HCT116 (cell line): Measurements from ENCODE around the gene FARSA. TPM values are rescaled to one million over a fixed set of nuclear protein-coding genes. Genes with fewer than 3 reads are reported as not detected.

ENCODE experiments used
- ATAC-seq: fragments of 200-7000 bp; cut with Tn5 transposase; 2 replicates; pipeline ENCODE4 v1.9.1; 2020; ENCODE audit warnings: mild to moderate bottlenecking, moderate library complexity
- BruUV-seq: library from RNA; stranded (reverse); fragments of 400-500 nt; replicated peaks from 2 replicates; lab custom pipeline; 2021; lab: Mats Ljungman, UMichigan
- CTCF ChIA-PET: fragments of 300-600 bp; sonication (Branson Sonifier 250); formaldehyde crosslinking; loops from one replicate; lab custom pipeline; 2021; ENCODE audit warnings: antibody characterized with exemption; lab: Charles Lee
- POLR2A ChIA-PET: fragments of 300-600, 350-600 bp; sonication (Branson Sonifier 250); formaldehyde crosslinking; loops from one replicate; lab custom pipeline; 2021; ENCODE audit warnings: antibody characterized with exemption; lab: Charles Lee
- RAD21 ChIA-PET, 2 experiments: fragments of 300-600 bp; sonication (Branson Sonifier 250); formaldehyde crosslinking; loops; one replicate each; lab custom pipeline; 2023; ENCODE audit warnings: low total read pairs in 2 of 2; ENCODE audit not compliant: uncharacterized antibody in 2 of 2, unreplicated experiment in 2 of 2, low non-redundant PET in 1 of 2; lab: Charles Lee
- DNase-seq: peaks from one replicate; pipeline ENCODE4 v3.0.0-alpha.2; 2010; ENCODE audit warnings: low read depth, low spot score
- H2AFZ ChIP-seq: fragments of 200-600 bp; shearing (Covaris generic), sonication (generic); 2 replicates; pipeline ENCODE4 v1.6.1; 2017; ENCODE audit warnings: low read depth, mixed run types, mixed read lengths, antibody characterized with exemption, low read length; ENCODE audit not compliant: poor library complexity, severe bottlenecking
- H3K27ac ChIP-seq: 2 replicates; pipeline ENCODE4 v1.5.1; 2012; ENCODE audit warnings: low read depth, low read length
- H3K27me3 ChIP-seq: fragments of 200-600 bp; sonication (generic); 2 replicates; pipeline ENCODE4 v1.6.1; 2016; ENCODE audit warnings: mixed run types, low read length, mixed read lengths; ENCODE audit not compliant: insufficient read depth
- H3K36me3 ChIP-seq, 2 experiments: fragments of 200-500 bp in 1 of 2; fragments of 200-600 bp in 1 of 2; sonication (Bioruptor generic) in 1 of 2; sonication (generic) in 1 of 2; 2 replicates each; pipeline versions ENCODE4 v1.5.1 to v1.6.1; 2014 to 2016; ENCODE audit warnings: low read length in 2 of 2, inconsistent platforms in 1 of 2, mixed read lengths in 1 of 2, mixed run types in 1 of 2; ENCODE audit not compliant: insufficient read depth in 2 of 2, control insufficient read depth in 1 of 2
- H3K4me1 ChIP-seq, 2 experiments: fragments of 200-600 bp in 1 of 2; sonication (generic) in 1 of 2; 2 replicates each; pipeline versions ENCODE4 v1.5.1 to v1.6.1; 2012 to 2017; ENCODE audit warnings: low read length in 2 of 2, inconsistent platforms in 1 of 2, mild to moderate bottlenecking in 1 of 2, mixed read lengths in 1 of 2, mixed run types in 1 of 2, moderate library complexity in 1 of 2; ENCODE audit not compliant: insufficient read depth in 2 of 2, control insufficient read depth in 1 of 2
- H3K4me2 ChIP-seq: fragments of 200-600 bp; sonication (generic); 2 replicates; pipeline ENCODE4 v1.6.1; 2017; ENCODE audit warnings: mixed run types, low read length, mixed read lengths
- H3K4me3 ChIP-seq, 2 experiments: fragments of 200-600 bp in 1 of 2; sonication (generic) in 1 of 2; replicated peaks in 1 of 2; 2 replicates each; pipeline ENCODE4 v1.5.1; 2011 to 2016; ENCODE audit warnings: low read length in 2 of 2, control low read depth in 1 of 2, low read depth in 1 of 2, mild to moderate bottlenecking in 1 of 2, mixed read lengths in 1 of 2, mixed run types in 1 of 2
- H3K79me2 ChIP-seq: fragments of 200-600 bp; sonication (generic); 2 replicates; pipeline ENCODE4 v1.6.1; 2017; ENCODE audit warnings: mild to moderate bottlenecking, mixed run types, low read length, moderate library complexity, mixed read lengths; ENCODE audit not compliant: insufficient read depth
- H3K9ac ChIP-seq: fragments of 200-600 bp; sonication (generic); 2 replicates; pipeline ENCODE4 v1.6.1; 2016; ENCODE audit warnings: low read length, mixed read lengths
- H3K9me2 ChIP-seq: fragments of 200-600 bp; sonication (generic), shearing (Covaris generic); 2 replicates; pipeline ENCODE4 v1.6.1; 2017; ENCODE audit warnings: mixed run types, mild to moderate bottlenecking, moderate library complexity; ENCODE audit not compliant: insufficient read depth
- H3K9me3 ChIP-seq, 2 experiments: fragments of 200-500 bp in 1 of 2; fragments of 200-600 bp in 1 of 2; sonication (Bioruptor generic) in 1 of 2; sonication (generic) in 1 of 2; 2 replicates each; pipeline ENCODE4 v1.6.1; 2014 to 2017; ENCODE audit warnings: low read length in 2 of 2, mixed read lengths in 2 of 2, inconsistent platforms in 1 of 2, low read depth in 1 of 2, mild to moderate bottlenecking in 1 of 2, mixed run types in 1 of 2, moderate library complexity in 1 of 2; ENCODE audit not compliant: control insufficient read depth in 1 of 2, insufficient read depth in 1 of 2
- H4K20me1 ChIP-seq: fragments of 200-600 bp; sonication (generic), shearing (Covaris generic); 2 replicates; pipeline ENCODE4 v1.6.1; 2017; ENCODE audit warnings: mixed run types, mild to moderate bottlenecking, moderate library complexity; ENCODE audit not compliant: insufficient read depth
- ATF3 ChIP-seq: IDR thresholded peaks from 2 replicates; pipeline ENCODE4 v1.6.1; 2012
- CTCF ChIP-seq, 3 experiments: fragments of 200-600 bp in 1 of 3; sonication (generic) in 1 of 3; IDR thresholded peaks in 2 of 3; conservative IDR thresholded peaks in 1 of 3; 2 replicates each; pipeline ENCODE4 v1.5.1; 2012 to 2017; ENCODE audit warnings: low read depth in 2 of 3, low read length in 2 of 3, antibody characterized with exemption in 1 of 3, borderline replicate concordance in 1 of 3, control low read depth in 1 of 3, mild to moderate bottlenecking in 1 of 3, mixed read lengths in 1 of 3, mixed run types in 1 of 3, moderate library complexity in 1 of 3; ENCODE audit not compliant: insufficient read depth in 1 of 3
- EGR1 ChIP-seq: IDR thresholded peaks from 2 replicates; pipeline ENCODE4 v1.6.1; 2012; ENCODE audit warnings: low read depth
- JUND ChIP-seq: IDR thresholded peaks from 2 replicates; pipeline ENCODE4 v1.6.1; 2012
- POLR2A ChIP-seq: IDR thresholded peaks from 2 replicates; pipeline ENCODE4 v1.7.0; 2011; ENCODE audit warnings: borderline replicate concordance; ENCODE audit not compliant: insufficient read depth, insufficient read length; ENCODE audit errors: extremely low read depth
- POLR2AphosphoS5 ChIP-seq: IDR thresholded peaks from 2 replicates; pipeline ENCODE4 v1.6.1; 2011; ENCODE audit warnings: mild to moderate bottlenecking, low read depth, low read length, moderate library complexity
- RAD21 ChIP-seq: IDR thresholded peaks from 2 replicates; pipeline ENCODE4 v1.6.1; 2012; ENCODE audit warnings: low read depth, mild to moderate bottlenecking
- SIN3A ChIP-seq: IDR thresholded peaks from 2 replicates; pipeline ENCODE4 v1.6.1; 2012; ENCODE audit warnings: low read depth
- TCF7L2 ChIP-seq: IDR thresholded peaks from 2 replicates; pipeline ENCODE4 v1.7.0; 2011; ENCODE audit warnings: borderline replicate concordance, inconsistent platforms; ENCODE audit not compliant: insufficient read depth, insufficient read length; ENCODE audit errors: extremely low read depth
- YY1 ChIP-seq: IDR thresholded peaks from 2 replicates; pipeline ENCODE4 v1.6.1; 2011; ENCODE audit warnings: low read length, low read depth, moderate library complexity, mild to moderate bottlenecking; ENCODE audit not compliant: insufficient replicate concordance; ENCODE audit errors: extremely low read depth
- ZBTB33 ChIP-seq: IDR thresholded peaks from 2 replicates; pipeline ENCODE4 v1.6.1; 2011; ENCODE audit warnings: mild to moderate bottlenecking, low read length, moderate library complexity; ENCODE audit not compliant: insufficient replicate concordance; ENCODE audit errors: extremely low read depth
- ZFX ChIP-seq: fragments of 450-650 bp; IDR thresholded peaks from 2 replicates; pipeline ENCODE4 v1.6.1; 2017
- intact Hi-C: fragments of 100-400 bp; cut with micrococcal nuclease; formaldehyde crosslinking; loops from 2 replicates; pipeline ENCODE4 v1.10.0; 2022
- total RNA-seq: library from RNA; stranded (reverse); gene quantifications from one replicate; pipeline ENCODE4 v1.2.1, GENCODE V29; 2021; ENCODE audit not compliant: unreplicated experiment
- TF ChIP-seq, protein P1 (sequence below): IDR thresholded peaks from 2 replicates; pipeline ENCODE4 v1.6.1; 2012; ENCODE audit warnings: low read depth

FARSA gene
- total RNA-seq, 1 experiment from 2014 or later = 129 TPM

DNA sequence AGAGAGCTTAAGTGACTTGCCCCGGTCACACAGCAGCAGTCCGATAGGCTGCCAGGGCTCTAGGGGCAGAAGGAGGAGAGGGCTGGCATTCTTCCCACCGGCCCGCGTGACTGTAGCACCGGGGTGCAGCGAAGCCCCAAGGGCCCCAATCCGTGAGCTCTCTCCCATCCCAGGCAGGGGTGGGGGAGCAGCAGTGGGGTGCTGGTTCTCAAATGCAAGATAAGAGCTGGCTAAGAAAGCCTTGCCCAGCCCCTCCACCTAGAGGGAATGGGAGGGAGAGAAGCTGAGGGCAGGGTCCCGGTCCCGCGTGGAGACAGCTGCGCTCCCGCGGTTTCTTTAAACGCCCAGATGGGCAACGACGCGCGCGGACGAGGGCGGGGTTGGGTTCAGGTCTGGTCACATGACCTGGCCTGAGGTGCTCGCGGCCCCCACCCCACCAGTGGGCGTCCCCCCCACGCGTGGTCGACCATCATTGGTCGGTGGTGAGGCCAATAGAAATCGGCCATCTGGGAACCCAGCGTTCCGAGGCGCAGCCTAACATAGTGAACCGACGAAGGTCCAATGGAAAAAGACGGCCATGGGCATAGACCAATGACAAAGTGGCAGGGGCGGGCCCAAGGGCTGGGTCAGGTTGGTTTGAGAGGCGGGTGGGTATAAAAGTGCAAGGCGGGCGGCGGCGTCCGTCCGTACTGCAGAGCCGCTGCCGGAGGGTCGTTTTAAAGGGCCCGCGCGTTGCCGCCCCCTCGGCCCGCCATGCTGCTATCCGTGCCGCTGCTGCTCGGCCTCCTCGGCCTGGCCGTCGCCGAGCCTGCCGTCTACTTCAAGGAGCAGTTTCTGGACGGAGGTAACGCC is 4.6 kb upstream of the FARSA start, which contains the start of gene CALR (continued):
- TF ChIP-seq, protein P1, sequence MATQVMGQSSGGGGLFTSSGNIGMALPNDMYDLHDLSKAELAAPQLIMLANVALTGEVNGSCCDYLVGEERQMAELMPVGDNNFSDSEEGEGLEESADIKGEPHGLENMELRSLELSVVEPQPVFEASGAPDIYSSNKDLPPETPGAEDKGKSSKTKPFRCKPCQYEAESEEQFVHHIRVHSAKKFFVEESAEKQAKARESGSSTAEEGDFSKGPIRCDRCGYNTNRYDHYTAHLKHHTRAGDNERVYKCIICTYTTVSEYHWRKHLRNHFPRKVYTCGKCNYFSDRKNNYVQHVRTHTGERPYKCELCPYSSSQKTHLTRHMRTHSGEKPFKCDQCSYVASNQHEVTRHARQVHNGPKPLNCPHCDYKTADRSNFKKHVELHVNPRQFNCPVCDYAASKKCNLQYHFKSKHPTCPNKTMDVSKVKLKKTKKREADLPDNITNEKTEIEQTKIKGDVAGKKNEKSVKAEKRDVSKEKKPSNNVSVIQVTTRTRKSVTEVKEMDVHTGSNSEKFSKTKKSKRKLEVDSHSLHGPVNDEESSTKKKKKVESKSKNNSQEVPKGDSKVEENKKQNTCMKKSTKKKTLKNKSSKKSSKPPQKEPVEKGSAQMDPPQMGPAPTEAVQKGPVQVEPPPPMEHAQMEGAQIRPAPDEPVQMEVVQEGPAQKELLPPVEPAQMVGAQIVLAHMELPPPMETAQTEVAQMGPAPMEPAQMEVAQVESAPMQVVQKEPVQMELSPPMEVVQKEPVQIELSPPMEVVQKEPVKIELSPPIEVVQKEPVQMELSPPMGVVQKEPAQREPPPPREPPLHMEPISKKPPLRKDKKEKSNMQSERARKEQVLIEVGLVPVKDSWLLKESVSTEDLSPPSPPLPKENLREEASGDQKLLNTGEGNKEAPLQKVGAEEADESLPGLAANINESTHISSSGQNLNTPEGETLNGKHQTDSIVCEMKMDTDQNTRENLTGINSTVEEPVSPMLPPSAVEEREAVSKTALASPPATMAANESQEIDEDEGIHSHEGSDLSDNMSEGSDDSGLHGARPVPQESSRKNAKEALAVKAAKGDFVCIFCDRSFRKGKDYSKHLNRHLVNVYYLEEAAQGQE = no peak
- no peak for TF ChIP-seq ZFX
- TF ChIP-seq SIN3A = peak; percentile 91

GRCh38 chr19:12937093-12937926 is 3.8 kb upstream of the FARSA start:
- RAD21 ChIA-PET = no interaction called here

More at GRCh38 chr19:12937093-12937926, 3.8 kb upstream of the FARSA start:
- ATAC-seq (no peak), DNase-seq (no peak)
- CTCF ChIA-PET = interaction anchor here (1.7 kb wide), 1 partner anchor 28 kb away, joined by 8 read pairs; no protein-coding TSS in a partner anchor
- no peak for TF ChIP-seq ATF3
- TF ChIP-seq ZBTB33 = no peak
- no peak for TF ChIP-seq EGR1
- TF ChIP-seq JUND = no peak
- TF ChIP-seq POLR2AphosphoS5 = no peak
- TF ChIP-seq ZFX = no peak
- no peak for TF ChIP-seq TCF7L2
- TF ChIP-seq SIN3A = no peak
- no peak for TF ChIP-seq POLR2A
- TF ChIP-seq RAD21 = no peak
- TF ChIP-seq YY1 = no peak
- TF ChIP-seq CTCF (IDR thresholded peaks at IDR 0.05 in 2 of 3, conservative IDR thresholded peaks at IDR 0.05 in 1 of 3; ENCODE audit: borderline replicate concordance in 1 of 3, insufficient read depth in 1 of 3, low read depth in 2 of 3, low read length in 2 of 3) = no peak
- no peaks in the 10 kb centered on the region for H4K20me1 ChIP-seq
- peak overlapping the region; percentile 79 for H3K27ac ChIP-seq
- peak overlapping the region; percentile 53 to 99 for H3K4me3 ChIP-seq
- H3K79me2 ChIP-seq = peaks cover 52% of the 10 kb centered on the region
- intact Hi-C loops = no loop called here
- no peak overlapping the region for H2AFZ ChIP-seq
- BruUV-seq = no TSS peak
- H3K4me1 ChIP-seq = peaks cover 16 to 50% of the 10 kb centered on the region in 2 experiments
- H3K4me2 ChIP-seq = peak overlapping the region; percentile 92
- no peaks in the 10 kb centered on the region for H3K9me3 ChIP-seq
- POLR2A ChIA-PET = interaction anchor here (0.5 to 1.6 kb wide), 7 partner anchors 9 to 217 kb away, joined by 3 to 5 read pairs (median 3); partner anchors contain the start of genes RAD23A and SYCE2
- H3K27me3 ChIP-seq = no peaks in the 10 kb centered on the region
- peaks cover 17 to 33% of the 10 kb centered on the region in 2 experiments for H3K36me3 ChIP-seq
- H3K9me2 ChIP-seq = no peaks in the 10 kb centered on the region
- peak overlapping the region; percentile 69 for H3K9ac ChIP-seq
